ENCODE results near the gene TTYH2.

DNA sequence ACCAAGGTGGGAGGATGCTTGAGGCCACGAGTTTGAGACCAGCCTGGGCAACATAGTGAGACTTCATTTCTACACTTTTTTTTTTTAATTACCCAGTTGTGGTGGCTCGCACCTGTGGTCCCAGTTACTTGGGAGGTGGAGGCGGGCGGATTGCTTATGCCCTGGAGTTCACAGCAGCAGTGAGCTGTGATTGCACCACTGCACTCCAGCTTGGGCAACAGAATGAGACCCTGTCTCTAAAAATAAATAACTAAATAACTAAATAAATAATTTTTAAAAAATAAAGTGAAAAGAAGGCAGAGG, 70.0 kb downstream of the TTYH2 start:
- TF ChIP-seq, protein P1, sequence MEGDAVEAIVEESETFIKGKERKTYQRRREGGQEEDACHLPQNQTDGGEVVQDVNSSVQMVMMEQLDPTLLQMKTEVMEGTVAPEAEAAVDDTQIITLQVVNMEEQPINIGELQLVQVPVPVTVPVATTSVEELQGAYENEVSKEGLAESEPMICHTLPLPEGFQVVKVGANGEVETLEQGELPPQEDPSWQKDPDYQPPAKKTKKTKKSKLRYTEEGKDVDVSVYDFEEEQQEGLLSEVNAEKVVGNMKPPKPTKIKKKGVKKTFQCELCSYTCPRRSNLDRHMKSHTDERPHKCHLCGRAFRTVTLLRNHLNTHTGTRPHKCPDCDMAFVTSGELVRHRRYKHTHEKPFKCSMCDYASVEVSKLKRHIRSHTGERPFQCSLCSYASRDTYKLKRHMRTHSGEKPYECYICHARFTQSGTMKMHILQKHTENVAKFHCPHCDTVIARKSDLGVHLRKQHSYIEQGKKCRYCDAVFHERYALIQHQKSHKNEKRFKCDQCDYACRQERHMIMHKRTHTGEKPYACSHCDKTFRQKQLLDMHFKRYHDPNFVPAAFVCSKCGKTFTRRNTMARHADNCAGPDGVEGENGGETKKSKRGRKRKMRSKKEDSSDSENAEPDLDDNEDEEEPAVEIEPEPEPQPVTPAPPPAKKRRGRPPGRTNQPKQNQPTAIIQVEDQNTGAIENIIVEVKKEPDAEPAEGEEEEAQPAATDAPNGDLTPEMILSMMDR (IDR thresholded peaks at IDR 0.05): no peak
- TF ChIP-seq POLR2A (IDR thresholded peaks at IDR 0.05): no peak
